ENCODE results near the gene PLK4.

- no peak for TF ChIP-seq CTCF (IDR thresholded peaks at IDR 0.05)
- TF ChIP-seq POLR2A (IDR thresholded peaks at IDR 0.05): no peak
Measured at GRCh38 chr4:127857641-127858040, 23.1 kb upstream of the PLK4 start.
